ENCODE results near the gene GTPBP4. TPM values are rescaled to one million over a fixed set of nuclear protein-coding genes. Genes with fewer than 3 reads are reported as not detected.

Gene GTPBP4
- polyA plus RNA-seq, 2 of the 4 experiments (the other 2 are of a cell fraction), result 67.8 to 104 TPM

DNA sequence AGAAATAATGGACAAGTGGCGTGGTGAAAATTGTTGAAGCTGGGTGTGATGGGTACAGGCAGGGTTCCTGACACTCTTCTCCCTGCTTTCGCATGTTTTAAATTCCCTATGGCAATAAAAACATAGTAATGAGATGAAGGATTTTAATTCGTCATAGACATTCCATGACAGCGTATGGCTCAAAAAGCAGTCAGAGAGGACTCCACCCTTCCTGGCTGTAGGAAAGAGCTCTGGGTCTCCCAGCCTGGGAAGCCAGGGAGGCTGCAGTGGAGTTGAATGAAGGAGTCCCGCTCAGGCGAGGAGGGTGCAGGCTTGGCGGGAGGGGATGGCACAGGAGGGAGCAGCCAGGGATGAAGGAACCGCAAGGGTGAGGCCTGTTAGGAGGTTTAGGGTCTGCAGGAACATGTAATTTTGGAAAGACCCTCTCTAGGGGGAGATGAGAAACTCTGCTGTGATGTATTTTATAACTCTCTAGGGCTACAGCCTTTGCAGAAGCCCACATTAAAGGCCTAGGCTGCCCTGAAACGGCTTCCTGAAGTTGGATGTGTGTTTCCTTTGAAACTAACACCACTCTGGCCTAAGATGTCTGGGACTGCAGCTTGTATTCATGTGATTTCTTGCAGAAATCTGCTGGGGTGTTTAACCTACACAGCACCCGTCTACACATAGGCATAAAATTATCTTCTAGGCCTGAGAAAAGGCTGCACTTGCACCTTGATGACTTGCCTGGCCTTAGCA is 49.1 kb upstream of the GTPBP4 start:
- Histone ChIP-seq H3K9me3 (no peaks in the 10 kb centered on the region), H3K27ac (no peak overlapping the region), H3K4me2 (no peak overlapping the region), H3K4me1 (no peaks in the 10 kb centered on the region), H3K4me3 (no peak overlapping the region)
- WGBS (ENCODE audit: missing lambda C conversion rate), result 82% methylated on average over 10 of the region's 10 CpGs
- POLR2A ChIA-PET, result no interaction called here
- FAIRE-seq, result no peak
- DNase-seq (ENCODE audit: low read depth in 1 of 2, low spot score in 1 of 2), result no peak
- CTCF ChIA-PET, result interaction anchor here (0.7 kb wide), 1 partner anchor 78 kb away, joined by 3 read pairs; no protein-coding TSS in a partner anchor
- TF ChIP-seq CEBPB (IDR thresholded peaks at IDR 0.05), result no peak
- TF ChIP-seq TP53 (CRISPR knock-in tag; IDR thresholded peaks at IDR 0.05), result no peak
- no peak for TF ChIP-seq RAD21 (conservative IDR thresholded peaks at IDR 0.05 in 1 of 2, IDR thresholded peaks at IDR 0.05 in 1 of 2)
- TF ChIP-seq ZSCAN20 (CRISPR knock-in tag; IDR thresholded peaks at IDR 0.05), result no peak
- no peak for TF ChIP-seq MAFK (IDR thresholded peaks at IDR 0.05; ENCODE audit: partially characterized antibody)
- TF ChIP-seq, protein P1, sequence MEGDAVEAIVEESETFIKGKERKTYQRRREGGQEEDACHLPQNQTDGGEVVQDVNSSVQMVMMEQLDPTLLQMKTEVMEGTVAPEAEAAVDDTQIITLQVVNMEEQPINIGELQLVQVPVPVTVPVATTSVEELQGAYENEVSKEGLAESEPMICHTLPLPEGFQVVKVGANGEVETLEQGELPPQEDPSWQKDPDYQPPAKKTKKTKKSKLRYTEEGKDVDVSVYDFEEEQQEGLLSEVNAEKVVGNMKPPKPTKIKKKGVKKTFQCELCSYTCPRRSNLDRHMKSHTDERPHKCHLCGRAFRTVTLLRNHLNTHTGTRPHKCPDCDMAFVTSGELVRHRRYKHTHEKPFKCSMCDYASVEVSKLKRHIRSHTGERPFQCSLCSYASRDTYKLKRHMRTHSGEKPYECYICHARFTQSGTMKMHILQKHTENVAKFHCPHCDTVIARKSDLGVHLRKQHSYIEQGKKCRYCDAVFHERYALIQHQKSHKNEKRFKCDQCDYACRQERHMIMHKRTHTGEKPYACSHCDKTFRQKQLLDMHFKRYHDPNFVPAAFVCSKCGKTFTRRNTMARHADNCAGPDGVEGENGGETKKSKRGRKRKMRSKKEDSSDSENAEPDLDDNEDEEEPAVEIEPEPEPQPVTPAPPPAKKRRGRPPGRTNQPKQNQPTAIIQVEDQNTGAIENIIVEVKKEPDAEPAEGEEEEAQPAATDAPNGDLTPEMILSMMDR (IDR thresholded peaks at IDR 0.05), result no peak
- TF ChIP-seq ZFP36 (IDR thresholded peaks at IDR 0.05; ENCODE audit: borderline replicate concordance, partially characterized antibody), result no peak
- no peak for TF ChIP-seq JUNB (IDR thresholded peaks at IDR 0.05)
- TF ChIP-seq, protein P2, sequence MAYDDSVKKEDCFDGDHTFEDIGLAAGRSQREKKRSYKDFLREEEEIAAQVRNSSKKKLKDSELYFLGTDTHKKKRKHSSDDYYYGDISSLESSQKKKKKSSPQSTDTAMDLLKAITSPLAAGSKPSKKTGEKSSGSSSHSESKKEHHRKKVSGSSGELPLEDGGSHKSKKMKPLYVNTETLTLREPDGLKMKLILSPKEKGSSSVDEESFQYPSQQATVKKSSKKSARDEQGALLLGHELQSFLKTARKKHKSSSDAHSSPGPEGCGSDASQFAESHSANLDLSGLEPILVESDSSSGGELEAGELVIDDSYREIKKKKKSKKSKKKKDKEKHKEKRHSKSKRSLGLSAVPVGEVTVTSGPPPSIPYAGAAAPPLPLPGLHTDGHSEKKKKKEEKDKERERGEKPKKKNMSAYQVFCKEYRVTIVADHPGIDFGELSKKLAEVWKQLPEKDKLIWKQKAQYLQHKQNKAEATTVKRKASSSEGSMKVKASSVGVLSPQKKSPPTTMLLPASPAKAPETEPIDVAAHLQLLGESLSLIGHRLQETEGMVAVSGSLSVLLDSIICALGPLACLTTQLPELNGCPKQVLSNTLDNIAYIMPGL (CRISPR knock-in tag; IDR thresholded peaks at IDR 0.05; ENCODE audit: borderline replicate concordance), result no peak
- TF ChIP-seq RCOR1 (IDR thresholded peaks at IDR 0.05; ENCODE audit: low read depth, low read length), result no peak
- no peak for TF ChIP-seq HOXA7 (CRISPR knock-in tag; IDR thresholded peaks at IDR 0.05)
- TF ChIP-seq NR3C1 (IDR thresholded peaks at IDR 0.05), result no peak
- TF ChIP-seq PHF8 (IDR thresholded peaks at IDR 0.05; ENCODE audit: borderline replicate concordance, low read depth), result no peak
- TF ChIP-seq, protein P3, sequence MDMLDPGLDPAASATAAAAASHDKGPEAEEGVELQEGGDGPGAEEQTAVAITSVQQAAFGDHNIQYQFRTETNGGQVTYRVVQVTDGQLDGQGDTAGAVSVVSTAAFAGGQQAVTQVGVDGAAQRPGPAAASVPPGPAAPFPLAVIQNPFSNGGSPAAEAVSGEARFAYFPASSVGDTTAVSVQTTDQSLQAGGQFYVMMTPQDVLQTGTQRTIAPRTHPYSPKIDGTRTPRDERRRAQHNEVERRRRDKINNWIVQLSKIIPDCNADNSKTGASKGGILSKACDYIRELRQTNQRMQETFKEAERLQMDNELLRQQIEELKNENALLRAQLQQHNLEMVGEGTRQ (IDR thresholded peaks at IDR 0.05), result no peak
- no peak for TF ChIP-seq EHF (CRISPR knock-in tag; IDR thresholded peaks at IDR 0.05)
- peak in 1 of 2 experiments; percentile 41; a peak in 2 of 6 replicates for ATAC-seq

DNA sequence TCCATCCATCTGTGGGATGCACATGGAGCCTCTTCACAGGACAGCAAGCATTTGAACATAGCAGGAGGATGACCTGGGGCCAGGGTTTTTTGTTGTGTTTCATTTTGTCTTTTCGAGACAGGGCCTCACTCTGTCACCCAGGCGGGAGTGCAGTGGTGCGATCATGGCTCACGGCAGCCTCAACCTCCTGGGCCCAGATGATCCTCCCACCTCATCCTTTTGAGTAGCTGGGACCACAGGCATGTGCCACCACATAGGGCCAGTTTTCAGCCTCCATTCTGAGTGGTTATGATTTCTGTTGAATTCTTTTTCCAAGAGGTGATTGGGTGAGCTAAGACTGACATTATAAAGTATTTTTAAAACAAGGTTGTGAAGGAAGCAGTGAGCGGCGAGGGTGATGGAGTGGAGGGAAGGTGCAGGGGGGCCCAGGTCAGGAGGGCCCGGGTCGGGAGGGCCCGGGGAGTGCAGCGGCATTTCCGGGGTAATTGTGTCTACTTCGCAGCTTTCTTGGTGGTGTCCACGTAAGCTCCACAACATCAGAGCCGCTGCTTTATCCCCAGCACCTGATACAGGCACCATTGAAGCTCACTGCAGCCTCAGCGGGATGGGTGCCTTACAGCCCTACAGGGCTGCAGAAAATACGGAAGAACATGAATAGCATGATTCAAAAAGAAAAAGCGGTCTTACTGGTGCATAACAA is 44.8 kb upstream of the GTPBP4 start:
- ATAC-seq (no peak), FAIRE-seq (no peak), DNase-seq (ENCODE audit: low read depth in 1 of 2, low spot score in 1 of 2) (no peak)
- Histone ChIP-seq H3K4me2 (no peak overlapping the region), H3K4me3 (no peak overlapping the region), H3K27ac (no peak overlapping the region), H3K4me1 (no peaks in the 10 kb centered on the region), H3K9me3 (no peaks in the 10 kb centered on the region)
- TF ChIP-seq TP53 (CRISPR knock-in tag; IDR thresholded peaks at IDR 0.05), result no peak
- TF ChIP-seq, protein P2 (CRISPR knock-in tag; IDR thresholded peaks at IDR 0.05; ENCODE audit: borderline replicate concordance), result no peak
- TF ChIP-seq POLR2A (IDR thresholded peaks at IDR 0.05; ENCODE audit: low read length), result no peak
- TF ChIP-seq CEBPB (IDR thresholded peaks at IDR 0.05), result no peak
- no peak for TF ChIP-seq HOXB5 (CRISPR knock-in tag; IDR thresholded peaks at IDR 0.05)
- ChIA-PET POLR2A (interaction anchor here (1.3 kb wide), 1 partner anchor 45 kb away, joined by 3 read pairs; the partner anchor contains the start of gene GTPBP4), CTCF (no interaction called here)
- 81% methylated on average over 17 of the region's 17 CpGs for WGBS (ENCODE audit: missing lambda C conversion rate)
